GM23248 (cell line): ENCODE results near the gene SRP9. TPM values are rescaled to one million over a fixed set of nuclear protein-coding genes. Genes with fewer than 3 reads are reported as not detected.
"Not testable (repeated sequence)": the region's sequence is repeated elsewhere in the genome, so short reads cannot be mapped to it uniquely, and the experiment has no call there.

ENCODE experiments used
- DNase-seq: peaks from one replicate; pipeline ENCODE4 v3.0.0-alpha.2; 2015
- H2AFZ ChIP-seq: fragments of 200-600 bp; sonication (generic); 2 replicates; pipeline ENCODE4 v1.6.1; 2016; ENCODE audit warnings: antibody characterized with exemption
- H3F3A ChIP-seq: fragments of 200-600 bp; sonication (generic); 2 replicates; pipeline ENCODE4 v1.6.1; 2016; ENCODE audit warnings: mild to moderate bottlenecking, antibody characterized with exemption, mixed run types; ENCODE audit not compliant: insufficient read depth
- H3K27ac ChIP-seq: fragments of 200-600 bp; sonication (generic); 2 replicates; pipeline ENCODE4 v1.5.1; 2016; ENCODE audit warnings: mild to moderate bottlenecking
- H3K27me3 ChIP-seq: fragments of 200-600 bp; sonication (generic); replicated peaks from 2 replicates; pipeline ENCODE4 v1.6.1; 2016; ENCODE audit warnings: mild to moderate bottlenecking; ENCODE audit not compliant: insufficient read depth
- H3K36me3 ChIP-seq: fragments of 200-600 bp; sonication (generic); 2 replicates; pipeline ENCODE4 v1.6.1; 2016; ENCODE audit warnings: low read depth, mild to moderate bottlenecking
- H3K4me1 ChIP-seq: fragments of 200-600 bp; sonication (generic); 2 replicates; pipeline ENCODE4 v1.6.1; 2016; ENCODE audit warnings: mild to moderate bottlenecking; ENCODE audit not compliant: insufficient read depth
- H3K4me2 ChIP-seq: fragments of 200-600 bp; sonication (generic); one replicate; pipeline ENCODE4 v1.6.1; 2016; ENCODE audit warnings: mild to moderate bottlenecking; ENCODE audit not compliant: unreplicated experiment
- H3K4me3 ChIP-seq: fragments of 200-600 bp; sonication (generic); 2 replicates; pipeline ENCODE4 v1.5.1; 2016; ENCODE audit warnings: mild to moderate bottlenecking
- H3K79me2 ChIP-seq: fragments of 200-600 bp; sonication (generic); 2 replicates; pipeline ENCODE4 v1.6.1; 2016; ENCODE audit warnings: mild to moderate bottlenecking; ENCODE audit not compliant: insufficient read depth
- H3K9ac ChIP-seq: fragments of 200-600 bp; sonication (generic); 2 replicates; pipeline ENCODE4 v1.6.1; 2016; ENCODE audit warnings: mild to moderate bottlenecking
- H3K9me2 ChIP-seq: fragments of 200-600 bp; sonication (generic); 2 replicates; pipeline ENCODE4 v1.6.1; 2016; ENCODE audit warnings: mixed run types, mild to moderate bottlenecking, moderate library complexity; ENCODE audit not compliant: insufficient read depth
- H3K9me3 ChIP-seq: fragments of 200-600 bp; sonication (generic); one replicate; pipeline ENCODE4 v1.6.1; 2017; ENCODE audit warnings: low read depth
- H4K20me1 ChIP-seq: fragments of 200-600 bp; sonication (generic); 2 replicates; pipeline ENCODE4 v1.6.0; 2016; ENCODE audit not compliant: insufficient read depth
- EZH2 ChIP-seq: fragments of 200-600 bp; sonication (generic); IDR thresholded peaks from 2 replicates; pipeline ENCODE4 v1.6.1; 2018; ENCODE audit warnings: antibody characterized with exemption, mild to moderate bottlenecking; ENCODE audit not compliant: insufficient read depth, poor library complexity, severe bottlenecking
- EZH2phosphoT487 ChIP-seq: fragments of 200-600 bp; sonication (generic); IDR thresholded peaks from 2 replicates; pipeline ENCODE4 v1.6.1; 2018; ENCODE audit warnings: antibody characterized with exemption, moderate library complexity, mild to moderate bottlenecking, low read depth; ENCODE audit not compliant: insufficient read depth
- WGBS, 2 experiments: methylation state at CpG; one replicate each; pipeline ENCODE4 v1.1.6; 2015 to 2017; ENCODE audit warnings: low lambda C conversion rate in 2 of 2, low coverage in 1 of 2; ENCODE audit errors: missing lambda C conversion rate in 2 of 2; 5-methylcytosine and 5-hydroxymethylcytosine counted together
- in situ Hi-C: fragments of 300-500 bp; cut with MboI; formaldehyde crosslinking; loops from 2 replicates; pipeline ENCODE4 v1.15.0; 2020
- polyA plus RNA-seq: library from polyadenylated mRNA; unstranded; fragments of >200 nt; fragmentation: Nextera tagmentation; extraction: Ambion mirVana; gene quantifications from 2 replicates; pipeline ENCODE4 v1.2.1, GENCODE V29; 2016
- total RNA-seq: library from RNA; depleted of rRNA; stranded (reverse); fragments of >200 nt; shearing (Covaris generic); gene quantifications from 2 replicates; pipeline ENCODE4 v1.2.3, GENCODE V29; 2014

SRP9 gene
- total and polyA plus RNA-seq, 2 experiments from 2014 or later: 321 to 415 TPM

DNA sequence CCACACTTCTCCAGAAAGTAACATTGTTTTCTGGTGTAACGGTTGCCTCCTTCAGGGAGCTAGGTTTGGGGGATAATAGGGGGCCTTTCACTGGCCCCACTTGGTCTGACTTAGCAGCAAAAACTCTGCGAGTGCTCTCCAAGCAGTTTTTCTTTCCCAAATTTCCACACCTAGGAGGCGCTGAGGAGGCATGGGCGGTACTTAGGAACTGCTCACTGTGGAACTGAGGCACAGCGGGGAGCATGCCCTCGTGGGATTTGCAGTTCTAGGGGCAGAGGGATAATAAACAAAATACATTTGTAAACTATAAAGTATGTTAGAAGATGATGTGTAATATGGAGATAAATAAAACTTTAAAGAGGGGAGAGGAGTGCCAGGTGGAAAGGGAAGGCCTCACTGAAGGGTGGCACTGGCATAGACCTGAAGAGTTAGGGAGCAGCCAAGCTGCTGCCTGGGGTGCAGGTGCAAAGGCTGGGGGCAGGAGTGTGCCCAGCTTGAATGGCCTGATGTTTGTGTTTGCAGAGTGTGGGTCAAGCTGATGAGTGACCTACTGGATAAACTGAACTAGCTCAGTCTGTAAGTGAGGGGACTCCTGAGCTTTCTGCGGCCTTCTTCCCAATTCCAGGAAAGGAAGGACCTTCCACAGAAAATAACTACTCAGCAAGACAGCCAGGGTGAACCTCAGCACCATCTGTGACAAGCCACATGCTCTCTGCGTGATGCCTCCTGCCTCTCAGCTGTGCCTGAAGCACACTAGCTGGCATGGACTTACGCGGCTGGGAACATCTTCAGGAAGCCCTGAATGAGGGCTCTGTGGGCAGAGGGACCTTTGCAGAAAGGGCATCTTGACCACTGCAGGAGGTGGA is 34.2 kb downstream of the SRP9 start:
- in situ Hi-C loops: no loop called here
- Histone ChIP-seq H3K36me3 (no peaks in the 10 kb centered on the region), H3K9me3 (no peaks in the 10 kb centered on the region), H3K4me1 (peaks cover 40% of the 10 kb centered on the region), H3K9me2 (no peaks in the 10 kb centered on the region), H3K27me3 (no peaks in the 10 kb centered on the region), H3K4me3 (peak overlapping the region; percentile 85), H3K27ac (no peak overlapping the region), H3F3A (peaks cover 37% of the 10 kb centered on the region), H3K9ac (peak overlapping the region; percentile 79; the same call in 1 of the 2 replicates), H3K79me2 (no peaks in the 10 kb centered on the region), H4K20me1 (no peaks in the 10 kb centered on the region), H2AFZ (peak overlapping the region; percentile 88; the same call in 1 of the 2 replicates), H3K4me2 (peak overlapping the region; percentile 89)
- TF ChIP-seq EZH2 (no peak), EZH2phosphoT487 (no peak)
- WGBS, 2 experiments: 35 to 39% methylated on average over 10 of the region's 10 CpGs
- DNase-seq: peak; percentile 69

- in situ Hi-C loops: no loop called here
- Histone ChIP-seq H3F3A (peaks cover 37% of the 10 kb centered on the region), H3K4me1 (peaks cover 47% of the 10 kb centered on the region), H3K9me2 (no peaks in the 10 kb centered on the region), H3K4me3 (no peak overlapping the region), H3K9ac (peak overlapping the region; percentile 52; the same call in 1 of the 2 replicates), H3K36me3 (no peaks in the 10 kb centered on the region), H3K9me3 (no peaks in the 10 kb centered on the region), H3K4me2 (no peak overlapping the region), H3K27ac (peak overlapping the region; percentile 63), H4K20me1 (no peaks in the 10 kb centered on the region), H3K79me2 (no peaks in the 10 kb centered on the region), H2AFZ (peak overlapping the region; percentile 79), H3K27me3 (no peaks in the 10 kb centered on the region)
- 57 to 59% methylated on average over 8 of the region's 8 CpGs for WGBS, 2 experiments
- DNase-seq: peak; percentile 41
- no peak for TF ChIP-seq EZH2
- TF ChIP-seq EZH2phosphoT487: no peak
These were observed 35.0 kb downstream of the SRP9 start for GRCh38 chr1:225812488-225813213.

GRCh38 chr1:225813214-225813964 is 35.8 kb downstream of the SRP9 start:
- peak overlapping the region; percentile 43 for H3K4me2 ChIP-seq
- no peaks in the 10 kb centered on the region for H3K36me3 ChIP-seq
- H3K79me2 ChIP-seq: no peaks in the 10 kb centered on the region
- TF ChIP-seq EZH2phosphoT487 (no peak), EZH2 (no peak)
- H3K27me3 ChIP-seq: no peaks in the 10 kb centered on the region
- H3K4me3 ChIP-seq: peak overlapping the region; percentile 24; the same call in 1 of the 2 replicates
- no peaks in the 10 kb centered on the region for H4K20me1 ChIP-seq
- in situ Hi-C loops: no loop called here
- H3K9me2 ChIP-seq: no peaks in the 10 kb centered on the region
- WGBS, 2 experiments: 5 to 7% methylated on average over 10 of the region's 10 CpGs
- peaks cover 54% of the 10 kb centered on the region for H3K4me1 ChIP-seq
- no peaks in the 10 kb centered on the region for H3K9me3 ChIP-seq
- peak overlapping the region; percentile 63 for H3K27ac ChIP-seq
- peak overlapping the region; percentile 52 for H3K9ac ChIP-seq
- H3F3A ChIP-seq: peaks cover 37% of the 10 kb centered on the region
- peak overlapping the region; percentile 79 for H2AFZ ChIP-seq
- peak; percentile 82 for DNase-seq

- Histone ChIP-seq H3K4me1 (peaks cover 54% of the 10 kb centered on the region), H3K4me3 (no peak overlapping the region), H3K79me2 (no peaks in the 10 kb centered on the region), H4K20me1 (no peaks in the 10 kb centered on the region), H3F3A (peaks cover 35% of the 10 kb centered on the region), H3K27me3 (no peaks in the 10 kb centered on the region), H2AFZ (no peak overlapping the region), H3K9me3 (no peaks in the 10 kb centered on the region), H3K36me3 (no peaks in the 10 kb centered on the region), H3K9ac (0 out of 2 replicates have a peak overlapping the region, but pooled peaks have one; percentile 52), H3K4me2 (no peak overlapping the region), H3K9me2 (no peaks in the 10 kb centered on the region), H3K27ac (peak overlapping the region; percentile 63)
- DNase-seq: no peak
- 66 to 70% methylated on average over 7 of the region's 7 CpGs for WGBS, 2 experiments
- TF ChIP-seq EZH2 (no peak), EZH2phosphoT487 (no peak)
- in situ Hi-C loops: no loop called here
These were observed 36.8 kb downstream of the SRP9 start for GRCh38 chr1:225814381-225814780.

DNA sequence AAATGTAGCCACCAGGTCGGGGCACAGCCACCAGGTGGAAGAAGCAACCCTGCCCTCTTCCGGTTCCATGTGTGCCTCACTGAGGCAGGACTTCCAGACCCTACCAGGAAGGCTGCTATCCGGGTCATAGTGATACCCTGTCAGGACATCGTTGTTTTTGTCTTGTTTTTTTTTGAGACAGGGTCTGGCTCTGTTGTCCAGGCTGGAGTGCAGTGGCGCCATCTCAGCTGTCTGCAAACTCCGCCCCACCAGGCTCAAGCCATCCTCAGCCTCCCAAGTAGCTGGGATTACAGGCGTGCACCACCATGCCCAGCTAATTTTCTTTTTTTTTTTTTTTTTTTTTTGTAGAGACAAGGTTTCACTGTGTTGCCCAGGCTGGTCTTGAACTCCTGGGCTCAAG is 37.5 kb downstream of the SRP9 start:
- H3K27ac ChIP-seq, H3K9me3 ChIP-seq, H3K9me2 ChIP-seq, H2AFZ ChIP-seq, H3K27me3 ChIP-seq, DNase-seq, H3K4me3 ChIP-seq, H3K36me3 ChIP-seq, H3K79me2 ChIP-seq, H3K9ac ChIP-seq, H4K20me1 ChIP-seq, H3K4me2 ChIP-seq, in situ Hi-C loops: not testable (repeated sequence)
- 98 to 99% methylated on average over 7 of the region's 7 CpGs for WGBS, 2 experiments
- Histone ChIP-seq H3F3A (peaks cover 32% of the 10 kb centered on the region), H3K4me1 (peaks cover 54% of the 10 kb centered on the region)
